HCT116 (cell line): ENCODE data around the gene MCFD2. TPM values are rescaled to one million over a fixed set of nuclear protein-coding genes. Genes with fewer than 3 reads are reported as not detected.

Experiments used
- ATAC-seq: fragments of 200-7000 bp; cut with Tn5 transposase; 2 replicates; pipeline ENCODE4 v1.9.1; 2020; ENCODE audit warnings: mild to moderate bottlenecking, moderate library complexity
- BruUV-seq: library from RNA; stranded (reverse); fragments of 400-500 nt; replicated peaks from 2 replicates; lab custom pipeline; 2021; lab: Mats Ljungman, UMichigan
- CTCF ChIA-PET: fragments of 300-600 bp; sonication (Branson Sonifier 250); formaldehyde crosslinking; loops from one replicate; lab custom pipeline; 2021; ENCODE audit warnings: antibody characterized with exemption; lab: Charles Lee
- POLR2A ChIA-PET: fragments of 300-600, 350-600 bp; sonication (Branson Sonifier 250); formaldehyde crosslinking; loops from one replicate; lab custom pipeline; 2021; ENCODE audit warnings: antibody characterized with exemption; lab: Charles Lee
- RAD21 ChIA-PET, 2 experiments: fragments of 300-600 bp; sonication (Branson Sonifier 250); formaldehyde crosslinking; loops; one replicate each; lab custom pipeline; 2023; ENCODE audit warnings: low total read pairs in 2 of 2; ENCODE audit not compliant: uncharacterized antibody in 2 of 2, unreplicated experiment in 2 of 2, low non-redundant PET in 1 of 2; lab: Charles Lee
- DNase-seq: peaks from one replicate; pipeline ENCODE4 v3.0.0-alpha.2; 2010; ENCODE audit warnings: low read depth, low spot score
- H2AFZ ChIP-seq: fragments of 200-600 bp; shearing (Covaris generic), sonication (generic); 2 replicates; pipeline ENCODE4 v1.6.1; 2017; ENCODE audit warnings: low read depth, mixed run types, mixed read lengths, antibody characterized with exemption, low read length; ENCODE audit not compliant: poor library complexity, severe bottlenecking
- H3K27ac ChIP-seq: 2 replicates; pipeline ENCODE4 v1.5.1; 2012; ENCODE audit warnings: low read depth, low read length
- H3K27me3 ChIP-seq: fragments of 200-600 bp; sonication (generic); 2 replicates; pipeline ENCODE4 v1.6.1; 2016; ENCODE audit warnings: mixed run types, low read length, mixed read lengths; ENCODE audit not compliant: insufficient read depth
- H3K36me3 ChIP-seq, 2 experiments: fragments of 200-500 bp in 1 of 2; fragments of 200-600 bp in 1 of 2; sonication (Bioruptor generic) in 1 of 2; sonication (generic) in 1 of 2; 2 replicates each; pipeline versions ENCODE4 v1.5.1 to v1.6.1; 2014 to 2016; ENCODE audit warnings: low read length in 2 of 2, inconsistent platforms in 1 of 2, mixed read lengths in 1 of 2, mixed run types in 1 of 2; ENCODE audit not compliant: insufficient read depth in 2 of 2, control insufficient read depth in 1 of 2
- H3K4me1 ChIP-seq, 2 experiments: fragments of 200-600 bp in 1 of 2; sonication (generic) in 1 of 2; 2 replicates each; pipeline versions ENCODE4 v1.5.1 to v1.6.1; 2012 to 2017; ENCODE audit warnings: low read length in 2 of 2, inconsistent platforms in 1 of 2, mild to moderate bottlenecking in 1 of 2, mixed read lengths in 1 of 2, mixed run types in 1 of 2, moderate library complexity in 1 of 2; ENCODE audit not compliant: insufficient read depth in 2 of 2, control insufficient read depth in 1 of 2
- H3K4me2 ChIP-seq: fragments of 200-600 bp; sonication (generic); 2 replicates; pipeline ENCODE4 v1.6.1; 2017; ENCODE audit warnings: mixed run types, low read length, mixed read lengths
- H3K4me3 ChIP-seq, 2 experiments: fragments of 200-600 bp in 1 of 2; sonication (generic) in 1 of 2; replicated peaks in 1 of 2; 2 replicates each; pipeline ENCODE4 v1.5.1; 2011 to 2016; ENCODE audit warnings: low read length in 2 of 2, control low read depth in 1 of 2, low read depth in 1 of 2, mild to moderate bottlenecking in 1 of 2, mixed read lengths in 1 of 2, mixed run types in 1 of 2
- H3K79me2 ChIP-seq: fragments of 200-600 bp; sonication (generic); 2 replicates; pipeline ENCODE4 v1.6.1; 2017; ENCODE audit warnings: mild to moderate bottlenecking, mixed run types, low read length, moderate library complexity, mixed read lengths; ENCODE audit not compliant: insufficient read depth
- H3K9ac ChIP-seq: fragments of 200-600 bp; sonication (generic); 2 replicates; pipeline ENCODE4 v1.6.1; 2016; ENCODE audit warnings: low read length, mixed read lengths
- H3K9me2 ChIP-seq: fragments of 200-600 bp; sonication (generic), shearing (Covaris generic); 2 replicates; pipeline ENCODE4 v1.6.1; 2017; ENCODE audit warnings: mixed run types, mild to moderate bottlenecking, moderate library complexity; ENCODE audit not compliant: insufficient read depth
- H3K9me3 ChIP-seq, 2 experiments: fragments of 200-500 bp in 1 of 2; fragments of 200-600 bp in 1 of 2; sonication (Bioruptor generic) in 1 of 2; sonication (generic) in 1 of 2; 2 replicates each; pipeline ENCODE4 v1.6.1; 2014 to 2017; ENCODE audit warnings: low read length in 2 of 2, mixed read lengths in 2 of 2, inconsistent platforms in 1 of 2, low read depth in 1 of 2, mild to moderate bottlenecking in 1 of 2, mixed run types in 1 of 2, moderate library complexity in 1 of 2; ENCODE audit not compliant: control insufficient read depth in 1 of 2, insufficient read depth in 1 of 2
- H4K20me1 ChIP-seq: fragments of 200-600 bp; sonication (generic), shearing (Covaris generic); 2 replicates; pipeline ENCODE4 v1.6.1; 2017; ENCODE audit warnings: mixed run types, mild to moderate bottlenecking, moderate library complexity; ENCODE audit not compliant: insufficient read depth
- ELF1 ChIP-seq: IDR thresholded peaks from 2 replicates; pipeline ENCODE4 v1.6.1; 2012; ENCODE audit warnings: low read depth, borderline replicate concordance
- JUND ChIP-seq: IDR thresholded peaks from 2 replicates; pipeline ENCODE4 v1.6.1; 2012
- RAD21 ChIP-seq: IDR thresholded peaks from 2 replicates; pipeline ENCODE4 v1.6.1; 2012; ENCODE audit warnings: low read depth, mild to moderate bottlenecking
- SIN3A ChIP-seq: IDR thresholded peaks from 2 replicates; pipeline ENCODE4 v1.6.1; 2012; ENCODE audit warnings: low read depth
- SP1 ChIP-seq: IDR thresholded peaks from 2 replicates; pipeline ENCODE4 v1.6.1; 2012; ENCODE audit warnings: low read depth
- ZFX ChIP-seq: fragments of 450-650 bp; IDR thresholded peaks from 2 replicates; pipeline ENCODE4 v1.6.1; 2017
- intact Hi-C: fragments of 100-400 bp; cut with micrococcal nuclease; formaldehyde crosslinking; loops from 2 replicates; pipeline ENCODE4 v1.10.0; 2022
- total RNA-seq: library from RNA; stranded (reverse); gene quantifications from one replicate; pipeline ENCODE4 v1.2.1, GENCODE V29; 2021; ENCODE audit not compliant: unreplicated experiment
- TF ChIP-seq, protein P1 (sequence below): IDR thresholded peaks from 2 replicates; pipeline ENCODE4 v1.6.1; 2011; ENCODE audit warnings: mild to moderate bottlenecking, low read length, moderate library complexity; ENCODE audit not compliant: insufficient replicate concordance; ENCODE audit errors: extremely low read depth

The MCFD2 gene
- total RNA-seq, 1 experiment from 2014 or later = 73.9 TPM

DNA sequence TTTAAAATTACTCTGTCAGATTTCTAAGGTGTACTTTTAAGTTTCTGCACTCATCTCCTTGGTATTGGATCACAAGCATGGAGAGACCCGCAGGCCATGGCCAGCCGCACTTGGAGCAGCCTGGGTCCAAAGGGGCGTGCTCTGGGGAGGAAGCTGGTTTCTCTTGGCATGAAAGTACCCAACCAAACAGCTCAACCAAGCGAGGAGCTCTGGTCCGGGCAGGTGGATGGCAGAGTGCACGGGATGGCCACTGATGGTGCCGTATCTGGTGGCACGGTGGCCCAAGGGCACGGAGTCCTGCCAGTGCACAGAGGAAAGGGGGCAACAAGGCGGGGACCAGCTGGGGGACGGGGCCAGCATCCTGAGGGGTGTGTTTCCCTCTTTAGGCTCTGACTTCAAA, 32.2 kb upstream of the MCFD2 start:
- Histone ChIP-seq H3K9me2 (no peaks in the 10 kb centered on the region), H3K9me3 (no peaks in the 10 kb centered on the region), H2AFZ (no peak overlapping the region), H3K27ac (no peak overlapping the region), H3K27me3 (no peaks in the 10 kb centered on the region), H3K4me1 (no peaks in the 10 kb centered on the region; a peak in 2 of 4 replicates), H3K36me3 (peaks cover 0 to 4% of the 10 kb centered on the region in 2 experiments; a peak in 2 of 4 replicates), H4K20me1 (no peaks in the 10 kb centered on the region), H3K4me2 (no peak overlapping the region), H3K79me2 (peaks cover 28% of the 10 kb centered on the region), H3K4me3 (no peak overlapping the region), H3K9ac (no peak overlapping the region)
- intact Hi-C loops = no loop called here
- ChIA-PET CTCF (no interaction called here), POLR2A (no interaction called here), RAD21 (no interaction called here)
- ATAC-seq = no peak
- no TSS peak for BruUV-seq
- no peak for DNase-seq
- TF ChIP-seq ZFX = no peak

DNA sequence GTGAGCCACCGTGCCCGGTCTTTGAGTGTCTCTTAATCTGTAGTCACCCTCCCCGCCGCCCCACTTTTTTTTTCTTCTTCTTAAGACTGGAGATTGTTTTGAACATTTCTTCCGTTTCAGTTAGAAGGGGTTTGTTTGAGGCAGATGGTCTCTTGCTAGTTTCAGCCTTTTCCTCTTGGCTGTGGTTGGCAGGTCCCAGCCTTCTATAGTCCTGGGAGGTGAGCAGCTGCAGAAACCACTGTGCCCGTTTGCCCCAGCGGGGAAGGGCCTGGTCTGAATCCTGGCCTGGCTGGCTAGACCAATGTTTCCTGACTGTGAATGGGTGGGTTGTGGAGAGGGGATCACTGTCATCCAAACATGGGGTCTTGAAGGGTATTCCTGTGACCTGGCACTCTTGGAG, 30.1 kb upstream of the MCFD2 start:
- H3K27ac ChIP-seq = no peak overlapping the region
- TF ChIP-seq SIN3A (no peak), SP1 (no peak), RAD21 (no peak), JUND (no peak), ELF1 (no peak)
- TF ChIP-seq, protein P1, sequence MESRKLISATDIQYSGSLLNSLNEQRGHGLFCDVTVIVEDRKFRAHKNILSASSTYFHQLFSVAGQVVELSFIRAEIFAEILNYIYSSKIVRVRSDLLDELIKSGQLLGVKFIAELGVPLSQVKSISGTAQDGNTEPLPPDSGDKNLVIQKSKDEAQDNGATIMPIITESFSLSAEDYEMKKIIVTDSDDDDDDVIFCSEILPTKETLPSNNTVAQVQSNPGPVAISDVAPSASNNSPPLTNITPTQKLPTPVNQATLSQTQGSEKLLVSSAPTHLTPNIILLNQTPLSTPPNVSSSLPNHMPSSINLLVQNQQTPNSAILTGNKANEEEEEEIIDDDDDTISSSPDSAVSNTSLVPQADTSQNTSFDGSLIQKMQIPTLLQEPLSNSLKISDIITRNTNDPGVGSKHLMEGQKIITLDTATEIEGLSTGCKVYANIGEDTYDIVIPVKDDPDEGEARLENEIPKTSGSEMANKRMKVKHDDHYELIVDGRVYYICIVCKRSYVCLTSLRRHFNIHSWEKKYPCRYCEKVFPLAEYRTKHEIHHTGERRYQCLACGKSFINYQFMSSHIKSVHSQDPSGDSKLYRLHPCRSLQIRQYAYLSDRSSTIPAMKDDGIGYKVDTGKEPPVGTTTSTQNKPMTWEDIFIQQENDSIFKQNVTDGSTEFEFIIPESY = no peak
- H3K4me2 ChIP-seq = no peak overlapping the region
- no peaks in the 10 kb centered on the region for H3K9me2 ChIP-seq
- no peaks in the 10 kb centered on the region for H3K27me3 ChIP-seq
- DNase-seq (no peak), ATAC-seq (no peak)
- H4K20me1 ChIP-seq = no peaks in the 10 kb centered on the region
- H3K9ac ChIP-seq = no peak overlapping the region
- CTCF ChIA-PET = no interaction called here
- no peaks in the 10 kb centered on the region for H3K9me3 ChIP-seq
- RAD21 ChIA-PET = no interaction called here
- H3K36me3 ChIP-seq = no peaks in the 10 kb centered on the region; a peak in 2 of 4 replicates
- POLR2A ChIA-PET = no interaction called here
- H3K79me2 ChIP-seq = peaks cover 33% of the 10 kb centered on the region
- BruUV-seq = no TSS peak
- peaks cover 3 to 10% of the 10 kb centered on the region in 2 experiments; a peak in 3 of 4 replicates for H3K4me1 ChIP-seq
- no peak overlapping the region for H3K4me3 ChIP-seq
- H2AFZ ChIP-seq = no peak overlapping the region
- intact Hi-C loops = no loop called here
